Lower lobe of right lung (tissue), 2 donors: ENCODE data around the gene TTC33. TPM values are rescaled to one million over a fixed set of nuclear protein-coding genes. Genes with fewer than 3 reads are reported as not detected.

Experiments
- ATAC-seq, 2 donors: fragments of 200-7000 bp; cut with Tn5 transposase; one replicate each; pipeline ENCODE4 v1.9.1; 2020 to 2022; ENCODE audit warnings: mild to moderate bottlenecking in 2 of 2, moderate library complexity in 2 of 2
- DNase-seq: peaks from one replicate; pipeline ENCODE4 v3.0.0-alpha.2; 2020
- H3K27ac ChIP-seq: fragments of 200-600 bp; one replicate; pipeline ENCODE4 v1.8.0; 2022
- H3K27me3 ChIP-seq: fragments of 200-600 bp; one replicate; pipeline ENCODE4 v1.8.0; 2022; ENCODE audit warnings: low read depth
- H3K36me3 ChIP-seq: fragments of 200-600 bp; one replicate; pipeline ENCODE4 v1.8.0; 2022; ENCODE audit warnings: mild to moderate bottlenecking
- H3K4me1 ChIP-seq: fragments of 200-600 bp; one replicate; pipeline ENCODE4 v1.8.0; 2022
- H3K4me3 ChIP-seq: fragments of 200-600 bp; one replicate; pipeline ENCODE4 v1.8.0; 2022; ENCODE audit warnings: mild to moderate bottlenecking
- H3K9me3 ChIP-seq: fragments of 200-600 bp; one replicate; pipeline ENCODE4 v1.8.0; 2022
- CTCF ChIP-seq: fragments of 200-600 bp; IDR thresholded peaks from one replicate; pipeline ENCODE4 v1.8.0; 2022; ENCODE audit warnings: antibody characterized with exemption, mild to moderate bottlenecking
- intact Hi-C: fragments of 100-400 bp; cut with DNase I; formaldehyde crosslinking; loops from one replicate; pipeline ENCODE4 v1.11.0; 2022
- total RNA-seq: library from RNA; stranded (reverse); fragmentation: NEBNext Ultra II Directional; extraction: Animal tissue kit (Norgen Biotek cat#: 25700); gene quantifications from one replicate; pipeline ENCODE4 v1.2.1, GENCODE V29; 2021
- donor health status: DM: no; HTN: yes; CAD: no; lungs with severe emphysema.

Gene TTC33
- total RNA-seq, 1 donor from 2014 or later = 14.9 TPM

- H3K4me3 ChIP-seq = no peak overlapping the region
- intact Hi-C loops = no loop called here
- no peak for DNase-seq
- no peak overlapping the region for H3K27ac ChIP-seq
- TF ChIP-seq CTCF = no peak
- no peaks in the 10 kb centered on the region for H3K36me3 ChIP-seq
- no peak for ATAC-seq
- no peaks in the 10 kb centered on the region for H3K27me3 ChIP-seq
- H3K9me3 ChIP-seq = no peaks in the 10 kb centered on the region
- no peaks in the 10 kb centered on the region for H3K4me1 ChIP-seq
Measured at GRCh38 chr5:40560474-40561110, 195.2 kb downstream of the TTC33 start.

GRCh38 chr5:40559306-40559705 is 196.5 kb downstream of the TTC33 start:
- TF ChIP-seq CTCF = no peak
- no peak overlapping the region for H3K27ac ChIP-seq
- no peaks in the 10 kb centered on the region for H3K9me3 ChIP-seq
- ATAC-seq (no peak), DNase-seq (no peak)
- no peak overlapping the region for H3K4me3 ChIP-seq
- H3K27me3 ChIP-seq = no peaks in the 10 kb centered on the region
- intact Hi-C loops = no loop called here
- H3K4me1 ChIP-seq = no peaks in the 10 kb centered on the region
- H3K36me3 ChIP-seq = no peaks in the 10 kb centered on the region

- Histone ChIP-seq H3K4me1 (peaks cover 2% of the 10 kb centered on the region), H3K36me3 (no peaks in the 10 kb centered on the region), H3K27ac (no peak overlapping the region), H3K4me3 (no peak overlapping the region), H3K27me3 (no peaks in the 10 kb centered on the region), H3K9me3 (no peaks in the 10 kb centered on the region)
- DNase-seq (no peak), ATAC-seq (no peak)
- TF ChIP-seq CTCF = no peak
- intact Hi-C loops = no loop called here
Measured at GRCh38 chr5:40557501-40557900, 198.3 kb downstream of the TTC33 start.

GRCh38 chr5:40556811-40557210 is 198.9 kb downstream of the TTC33 start:
- Histone ChIP-seq H3K9me3 (no peaks in the 10 kb centered on the region), H3K36me3 (no peaks in the 10 kb centered on the region), H3K27me3 (no peaks in the 10 kb centered on the region), H3K27ac (no peak overlapping the region), H3K4me1 (peaks cover 9% of the 10 kb centered on the region), H3K4me3 (no peak overlapping the region)
- intact Hi-C loops = no loop called here
- no peak for TF ChIP-seq CTCF
- DNase-seq (no peak), ATAC-seq (no peak)

- no peak for ATAC-seq
- no peak for TF ChIP-seq CTCF
- Histone ChIP-seq H3K36me3 (no peaks in the 10 kb centered on the region), H3K9me3 (no peaks in the 10 kb centered on the region), H3K4me1 (peaks cover 15% of the 10 kb centered on the region), H3K4me3 (no peak overlapping the region), H3K27me3 (no peaks in the 10 kb centered on the region), H3K27ac (no peak overlapping the region)
- intact Hi-C loops = no loop called here
- DNase-seq = no peak
Measured at GRCh38 chr5:40555886-40556285, 199.9 kb downstream of the TTC33 start.

GRCh38 chr5:40554813-40555212 is 200.9 kb downstream of the TTC33 start:
- Histone ChIP-seq H3K36me3 (no peaks in the 10 kb centered on the region), H3K27me3 (no peaks in the 10 kb centered on the region), H3K27ac (no peak overlapping the region), H3K4me3 (no peak overlapping the region), H3K9me3 (no peaks in the 10 kb centered on the region), H3K4me1 (peaks cover 15% of the 10 kb centered on the region)
- intact Hi-C loops = no loop called here
- ATAC-seq (no peak), DNase-seq (no peak)
- no peak for TF ChIP-seq CTCF
